ENCODE data around the gene CABLES1.

The CABLES1 gene

GRCh38 chr18:23210526-23210925 lies 75.2 kb downstream of the CABLES1 start:
- H3K4me3 ChIP-seq (ENCODE audit: low read length): no peak overlapping the region
- TF ChIP-seq, protein P1, sequence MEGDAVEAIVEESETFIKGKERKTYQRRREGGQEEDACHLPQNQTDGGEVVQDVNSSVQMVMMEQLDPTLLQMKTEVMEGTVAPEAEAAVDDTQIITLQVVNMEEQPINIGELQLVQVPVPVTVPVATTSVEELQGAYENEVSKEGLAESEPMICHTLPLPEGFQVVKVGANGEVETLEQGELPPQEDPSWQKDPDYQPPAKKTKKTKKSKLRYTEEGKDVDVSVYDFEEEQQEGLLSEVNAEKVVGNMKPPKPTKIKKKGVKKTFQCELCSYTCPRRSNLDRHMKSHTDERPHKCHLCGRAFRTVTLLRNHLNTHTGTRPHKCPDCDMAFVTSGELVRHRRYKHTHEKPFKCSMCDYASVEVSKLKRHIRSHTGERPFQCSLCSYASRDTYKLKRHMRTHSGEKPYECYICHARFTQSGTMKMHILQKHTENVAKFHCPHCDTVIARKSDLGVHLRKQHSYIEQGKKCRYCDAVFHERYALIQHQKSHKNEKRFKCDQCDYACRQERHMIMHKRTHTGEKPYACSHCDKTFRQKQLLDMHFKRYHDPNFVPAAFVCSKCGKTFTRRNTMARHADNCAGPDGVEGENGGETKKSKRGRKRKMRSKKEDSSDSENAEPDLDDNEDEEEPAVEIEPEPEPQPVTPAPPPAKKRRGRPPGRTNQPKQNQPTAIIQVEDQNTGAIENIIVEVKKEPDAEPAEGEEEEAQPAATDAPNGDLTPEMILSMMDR (conservative IDR thresholded peaks at IDR 0.05; ENCODE audit: low read length): no peak
- no peak for DNase-seq (ENCODE audit: low read depth)

GRCh38 chr18:23211146-23211545 lies 75.9 kb downstream of the CABLES1 start:
- no peak for DNase-seq (ENCODE audit: low read depth)
- TF ChIP-seq, protein P1 (conservative IDR thresholded peaks at IDR 0.05; ENCODE audit: low read length): no peak
- H3K4me3 ChIP-seq (ENCODE audit: low read length): no peak overlapping the region

DNA sequence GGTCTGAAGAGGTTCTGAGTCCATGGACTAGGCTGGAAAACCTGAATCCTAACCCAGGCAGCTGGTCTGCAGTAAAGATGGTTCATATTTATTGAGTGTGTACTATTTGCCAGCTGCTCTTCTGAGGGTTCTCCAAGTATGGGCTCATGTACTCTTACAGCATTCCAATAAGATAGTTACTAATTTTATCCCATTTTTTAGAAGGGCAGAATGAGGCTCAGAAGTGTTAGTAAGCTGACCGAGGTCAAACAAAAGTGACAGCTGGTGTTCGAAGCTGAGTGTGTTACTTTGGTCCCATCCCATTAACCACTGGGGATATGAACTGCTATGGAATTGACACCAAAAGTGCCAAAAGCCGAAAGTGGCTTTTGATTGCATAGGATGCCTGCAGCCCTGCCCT lies 76.9 kb downstream of the CABLES1 start:
- TF ChIP-seq, protein P1 (conservative IDR thresholded peaks at IDR 0.05; ENCODE audit: low read length): no peak
- H3K4me3 ChIP-seq (ENCODE audit: low read length): no peak overlapping the region
- no peak for DNase-seq (ENCODE audit: low read depth)

DNA sequence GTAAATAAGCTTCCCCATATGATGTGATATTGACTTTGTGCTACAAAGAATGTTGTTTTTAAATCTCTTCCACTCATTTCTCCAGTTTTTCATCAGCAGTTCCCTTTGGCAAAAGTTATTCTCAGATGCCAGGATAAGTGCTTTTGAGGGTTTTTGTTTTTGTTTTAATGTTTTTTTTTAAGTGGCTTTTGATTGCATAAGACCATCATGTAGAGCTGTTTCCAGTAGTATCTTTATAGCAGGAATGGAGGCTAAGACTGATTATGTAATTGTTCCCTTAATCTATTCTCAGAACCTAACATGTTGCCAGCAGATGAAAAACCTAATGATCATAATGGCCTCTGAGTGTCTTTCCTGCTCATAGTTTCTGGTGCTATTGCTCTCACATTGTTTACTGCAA lies 77.9 kb downstream of the CABLES1 start:
- TF ChIP-seq, protein P1 (conservative IDR thresholded peaks at IDR 0.05; ENCODE audit: low read length): no peak
- DNase-seq (ENCODE audit: low read depth): peak; percentile 87
- no peak overlapping the region for H3K4me3 ChIP-seq (ENCODE audit: low read length)

- TF ChIP-seq, protein P1 (conservative IDR thresholded peaks at IDR 0.05; ENCODE audit: low read length): no peak
- DNase-seq (ENCODE audit: low read depth): no peak
- H3K4me3 ChIP-seq (ENCODE audit: low read length): no peak overlapping the region
Measured at GRCh38 chr18:23217781-23218180, 82.5 kb downstream of the CABLES1 start.

DNA sequence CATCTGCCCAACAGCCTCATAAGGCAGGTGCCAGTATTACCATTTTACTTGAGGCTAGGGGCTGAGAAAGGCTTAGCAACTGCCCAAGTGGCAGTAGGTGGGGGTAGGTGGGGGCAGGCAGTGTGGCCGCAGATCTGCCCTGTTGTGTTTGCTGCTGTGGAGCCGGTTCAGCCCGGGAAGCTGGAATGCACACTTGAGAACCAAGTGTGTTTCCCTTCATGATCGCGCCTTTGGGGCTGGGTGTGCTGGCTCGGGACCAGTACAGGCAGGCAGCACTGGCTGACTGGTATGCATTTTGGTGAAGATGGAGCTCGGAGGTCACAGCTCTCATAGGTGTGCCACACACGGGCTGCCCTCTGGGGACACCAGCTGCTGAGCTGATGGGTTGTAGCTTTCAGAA lies 85.1 kb downstream of the CABLES1 start:
- TF ChIP-seq, protein P1 (conservative IDR thresholded peaks at IDR 0.05; ENCODE audit: low read length): no peak
- no peak overlapping the region for H3K4me3 ChIP-seq (ENCODE audit: low read length)
- no peak for DNase-seq (ENCODE audit: low read depth)

GRCh38 chr18:23223641-23224040 lies 88.4 kb downstream of the CABLES1 start:
- TF ChIP-seq, protein P1 (conservative IDR thresholded peaks at IDR 0.05; ENCODE audit: low read length): no peak
- no peak overlapping the region for H3K4me3 ChIP-seq (ENCODE audit: low read length)
- DNase-seq (ENCODE audit: low read depth): no peak
